Activated CD8-positive, alpha-beta T cell treated with anti-CD3 and anti-CD28 coated beads, Interleukin-2, amount 10 ng/mL, durations not matched to agents 7 days and 5 days (primary cell): ENCODE results near the gene BEX3. TPM values are rescaled to one million over a fixed set of nuclear protein-coding genes. Genes with fewer than 3 reads are reported as not detected.

ENCODE experiments used
- total RNA-seq, 2 experiments: library from RNA; stranded (reverse); gene quantifications; one replicate each; pipeline ENCODE4 v1.2.3, GENCODE V29; 2021

Gene BEX3
- total RNA-seq, 2 experiments from 2014 or later, result 11.1 to 11.3 TPM

Other genes starting within 250 kb of the BEX3 start
- 1 to 10 TPM; 8.9 to 9.0 TPM for gene BEX4, start 161.4 kb upstream of the BEX3 start, total RNA-seq
- 10 to 100 TPM; 32.4 to 35.4 TPM for gene TCEAL8, start 121.4 kb upstream of the BEX3 start, total RNA-seq
- gene TCEAL5, start 99.8 kb upstream of the BEX3 start, total RNA-seq, result not detected
- gene BEX2, start 65.5 kb upstream of the BEX3 start, total RNA-seq, result 1 to 10 TPM; 4.9 to 5.3 TPM
- gene TCEAL7, start 46.3 kb upstream of the BEX3 start, total RNA-seq, result not detected
- gene TCEAL9, start 20.0 kb upstream of the BEX3 start, total RNA-seq, result 1 to 10 TPM in 1 of 2 experiments, under 1 TPM in 1; 0.84 to 1.2 TPM
- not detected for gene RAB40A, start 143.0 kb downstream of the BEX3 start, total RNA-seq
- gene TCEAL4, start 209.0 kb downstream of the BEX3 start, total RNA-seq, result 1 to 10 TPM; 4.0 TPM
- 1 to 10 TPM; 2.4 to 2.7 TPM for gene TCEAL3, start 231.4 kb downstream of the BEX3 start, total RNA-seq